GM18861 (cell line): ENCODE results near the gene HECTD4.
"Not testable (repeated sequence)": the region's sequence is repeated elsewhere in the genome, so short reads cannot be mapped to it uniquely, and the experiment has no call there.

ENCODE experiments used
- ATAC-seq: cut with Tn5 transposase; IDR thresholded peaks from one replicate; pipeline ENCODE4 v1.9.1; 2021; ENCODE audit not compliant: unreplicated experiment

HECTD4 gene

DNA sequence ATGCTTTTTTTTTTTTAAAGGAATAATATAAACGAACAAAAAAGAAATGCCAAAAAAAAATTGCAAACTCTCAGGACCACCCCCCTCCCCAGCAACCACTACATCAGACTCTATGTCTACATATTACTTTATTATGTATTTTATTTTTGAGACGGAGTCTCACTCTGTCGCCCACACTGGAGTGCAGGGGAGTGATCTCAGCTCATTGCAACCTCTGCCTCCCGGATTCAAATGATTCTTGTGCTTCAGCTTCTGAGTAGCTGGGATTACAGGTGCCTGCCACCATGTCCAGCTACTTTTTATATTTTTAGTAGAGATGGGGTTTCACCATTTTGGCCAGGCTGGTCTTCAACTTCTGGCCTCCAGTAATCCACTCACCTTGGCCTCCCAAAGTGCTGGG, 22.9 kb downstream of the HECTD4 start:
- no peak for ATAC-seq

DNA sequence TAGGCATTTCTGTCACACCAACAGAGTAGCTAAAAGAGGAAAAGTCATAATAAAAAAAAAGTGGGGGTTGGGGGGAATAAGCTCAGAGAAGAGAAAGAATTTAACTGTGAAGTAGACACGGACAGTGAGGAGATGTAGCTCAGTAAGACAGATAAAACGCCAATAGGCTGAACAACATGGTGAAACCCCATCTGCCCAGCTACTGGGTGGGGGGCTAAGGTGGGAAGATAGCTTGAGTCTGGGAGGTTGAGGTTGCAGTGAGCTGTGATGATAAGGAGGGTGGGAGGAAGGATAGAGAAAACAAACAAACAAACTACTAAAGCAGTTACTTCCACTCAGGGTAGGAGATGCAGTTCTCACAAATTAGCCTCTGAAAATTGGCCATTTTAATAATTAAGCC, 25.0 kb downstream of the HECTD4 start:
- no peak for ATAC-seq

DNA sequence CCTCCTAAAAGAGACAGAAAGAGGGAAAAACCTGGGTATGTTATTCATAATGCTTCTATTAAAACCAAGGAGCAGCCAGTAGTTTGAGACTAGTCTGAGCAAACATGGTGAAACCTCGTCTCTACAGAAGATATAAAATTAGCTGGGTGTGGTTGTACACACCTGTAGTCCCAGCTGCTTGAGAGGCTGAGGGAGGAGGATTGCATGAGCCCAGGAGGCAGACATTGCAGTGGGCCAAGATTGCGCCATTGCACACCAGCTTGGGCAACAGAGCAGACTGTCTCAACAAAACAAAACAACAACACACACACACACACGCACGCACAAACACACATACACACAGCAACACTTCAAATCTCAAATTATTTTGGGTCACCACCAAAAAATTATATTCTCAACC, 27.8 kb downstream of the HECTD4 start:
- no peak for ATAC-seq

DNA sequence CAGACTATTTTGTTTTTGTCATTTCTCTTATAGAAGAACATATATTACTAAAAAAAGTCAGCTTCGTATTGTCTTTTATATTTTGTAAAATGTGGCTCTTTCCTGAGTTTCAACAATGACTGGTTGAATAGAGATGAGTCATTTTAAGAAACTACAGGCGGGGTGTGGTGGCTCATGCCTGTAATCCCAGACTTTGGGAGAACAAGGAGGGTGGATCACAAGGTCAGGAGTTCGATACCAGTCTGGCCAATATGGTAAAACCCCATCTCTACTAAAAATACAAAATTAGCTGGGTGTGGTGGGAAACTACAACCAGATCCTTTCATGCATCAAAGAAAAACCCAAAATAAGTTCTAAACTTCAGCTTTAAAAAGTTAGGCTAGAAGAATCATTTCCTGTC, 28.8 kb downstream of the HECTD4 start:
- ATAC-seq: no peak

DNA sequence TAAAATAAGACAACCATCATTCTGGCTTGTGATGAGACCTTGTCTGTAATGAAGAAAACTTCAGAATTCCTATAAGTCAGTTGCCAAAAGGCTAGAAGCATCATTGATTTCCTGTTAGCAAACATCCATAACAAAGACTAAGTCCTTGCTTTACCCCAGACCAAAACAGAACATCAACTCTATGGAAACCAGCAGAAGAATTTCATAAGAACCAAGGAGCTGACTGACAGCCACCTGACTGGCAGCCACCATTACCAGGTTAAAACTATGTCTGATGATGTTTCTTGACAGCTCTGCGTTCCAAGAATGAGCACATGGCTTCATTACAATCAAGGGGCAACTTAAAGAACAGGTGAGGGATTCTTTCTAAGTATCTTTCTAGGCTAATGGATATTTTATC, 29.3 kb downstream of the HECTD4 start:
- no peak for ATAC-seq

DNA sequence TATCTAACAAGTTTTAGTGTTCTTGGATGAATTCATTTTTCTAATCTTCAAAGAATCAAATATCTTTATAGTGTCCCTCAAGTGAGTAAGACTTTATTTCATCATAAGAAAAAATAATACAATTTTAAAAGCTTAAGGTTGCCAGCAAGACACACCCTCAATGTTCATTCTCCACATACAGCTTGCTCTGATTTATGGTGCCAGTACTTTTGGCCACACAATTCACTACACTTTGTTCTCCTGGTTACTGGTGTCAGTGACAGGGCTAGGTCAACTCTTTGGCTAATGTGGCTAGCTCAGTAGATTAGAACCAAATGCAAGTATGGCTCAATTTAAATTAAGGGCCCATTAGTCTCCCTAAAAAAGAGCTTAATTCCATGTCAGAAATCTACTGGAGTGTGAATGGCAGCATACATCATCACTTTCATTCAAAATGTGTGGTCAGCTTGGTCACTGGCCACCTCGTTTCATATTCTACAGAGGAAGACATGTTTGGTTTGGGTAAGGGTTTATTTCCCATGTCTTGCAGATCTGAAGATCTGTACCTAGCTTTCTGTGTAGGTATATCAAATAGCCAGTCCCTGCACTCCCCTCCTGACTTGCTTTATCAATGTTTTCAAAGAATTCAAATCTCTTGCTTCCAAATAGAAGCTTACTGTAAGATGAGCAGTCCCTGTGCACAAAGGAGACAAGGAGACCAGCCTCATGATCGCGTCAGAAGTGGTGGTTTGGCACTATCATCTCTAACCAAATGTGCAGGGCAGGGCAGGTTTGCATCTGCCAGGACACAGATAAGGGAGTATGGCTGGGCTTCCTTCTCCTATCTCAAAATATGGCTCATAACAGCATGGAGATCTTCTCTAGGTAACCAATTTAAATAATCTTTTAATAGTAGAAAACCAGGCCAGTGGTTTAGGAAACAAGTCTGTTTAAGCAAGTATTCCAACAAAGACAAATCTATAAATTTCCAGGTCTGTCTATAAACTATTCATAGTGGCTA, 31.3 kb downstream of the HECTD4 start:
- ATAC-seq: no peak

DNA sequence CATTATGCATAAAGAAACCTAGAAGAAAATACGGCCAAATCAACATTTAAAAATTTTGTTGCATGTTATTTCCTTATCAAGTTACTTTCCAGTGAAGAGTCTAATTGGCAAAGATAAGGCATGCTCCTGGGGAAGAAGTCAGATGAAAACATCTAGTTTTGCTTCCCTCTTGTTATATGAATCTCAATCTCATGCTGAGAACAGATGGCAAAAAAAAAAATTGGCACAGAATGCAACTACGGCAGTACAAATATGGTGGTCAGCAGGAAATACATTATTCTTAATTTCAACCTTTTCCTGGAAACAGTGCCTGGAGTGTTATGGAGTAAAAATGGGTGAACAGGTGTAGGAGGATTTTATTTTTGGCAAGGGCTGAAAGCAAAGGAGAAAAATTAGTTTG, 32.8 kb downstream of the HECTD4 start:
- no peak for ATAC-seq

DNA sequence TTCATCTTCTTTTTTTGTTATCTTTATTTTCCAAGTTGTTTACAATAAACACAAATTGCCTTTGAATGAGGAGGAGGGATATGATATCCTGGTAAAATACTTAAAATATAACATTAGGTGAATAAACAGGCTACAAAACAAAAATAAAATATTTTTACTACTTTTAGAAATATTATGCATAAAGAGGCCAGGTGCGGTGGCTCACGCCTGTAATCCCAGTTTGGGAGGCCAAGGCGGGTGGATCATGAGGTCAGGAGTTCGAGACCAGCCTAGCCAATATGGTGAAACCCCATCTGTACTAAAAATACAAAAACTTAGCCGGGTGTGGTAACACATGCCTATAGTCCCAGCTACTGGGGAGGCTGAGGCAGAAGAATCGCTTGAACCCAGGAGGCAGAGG, 33.3 kb downstream of the HECTD4 start:
- ATAC-seq: not testable (repeated sequence)

DNA sequence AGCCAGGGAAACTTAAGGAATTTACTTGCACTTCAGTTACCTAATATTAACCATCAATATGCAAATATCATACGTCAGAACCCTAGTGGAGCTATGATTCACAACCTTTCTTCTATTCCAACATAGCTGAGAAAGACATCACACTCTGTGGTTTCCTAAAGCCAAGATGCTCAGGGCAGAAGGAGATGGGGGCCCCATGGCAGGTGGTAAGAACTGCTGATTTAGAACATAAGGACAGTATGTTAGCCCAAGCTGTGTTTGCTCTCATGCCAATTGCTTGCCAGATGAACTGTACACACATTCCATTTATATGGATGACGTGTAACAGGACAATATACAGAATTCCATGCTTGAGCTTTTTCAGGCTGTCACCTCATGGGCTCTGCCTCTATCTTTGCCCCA, 34.6 kb downstream of the HECTD4 start:
- ATAC-seq: no peak

DNA sequence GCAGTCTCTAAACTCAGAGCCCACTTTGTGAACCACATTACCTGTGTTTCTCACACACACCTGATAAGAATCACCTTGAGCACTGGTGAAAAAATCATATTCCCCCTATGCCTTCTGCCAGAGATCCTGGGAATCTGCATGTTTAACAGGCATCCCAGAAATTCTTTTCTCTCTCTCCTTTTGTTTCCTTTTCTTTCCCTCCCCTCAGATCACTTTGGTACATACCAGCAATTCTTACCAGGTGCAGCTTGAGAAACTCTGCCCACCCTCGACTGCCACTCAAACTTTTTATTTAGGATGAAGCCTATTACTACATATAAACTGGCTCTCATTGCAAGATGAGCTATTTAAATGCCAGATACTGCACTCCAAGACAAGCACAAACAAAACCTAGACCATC, 36.0 kb downstream of the HECTD4 start:
- no peak for ATAC-seq

DNA sequence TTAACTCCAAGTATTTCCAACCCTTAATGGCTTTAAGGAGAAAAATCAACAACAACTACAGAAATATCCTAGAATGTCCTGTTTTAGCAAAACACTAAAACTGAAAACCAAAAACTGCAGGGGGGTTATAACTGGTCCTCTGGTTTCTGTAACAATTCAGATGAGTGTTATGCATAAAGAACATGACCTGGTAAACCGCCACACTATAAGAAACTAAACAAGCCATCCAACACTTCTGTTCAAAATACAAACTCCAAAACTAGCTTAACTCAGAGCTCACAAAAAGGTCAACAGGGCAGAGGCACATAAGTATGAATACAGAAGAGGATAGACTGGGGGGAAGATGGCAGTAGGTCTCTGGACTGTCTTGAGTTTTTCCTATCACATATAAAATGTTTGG, 38.0 kb downstream of the HECTD4 start:
- ATAC-seq: no peak

DNA sequence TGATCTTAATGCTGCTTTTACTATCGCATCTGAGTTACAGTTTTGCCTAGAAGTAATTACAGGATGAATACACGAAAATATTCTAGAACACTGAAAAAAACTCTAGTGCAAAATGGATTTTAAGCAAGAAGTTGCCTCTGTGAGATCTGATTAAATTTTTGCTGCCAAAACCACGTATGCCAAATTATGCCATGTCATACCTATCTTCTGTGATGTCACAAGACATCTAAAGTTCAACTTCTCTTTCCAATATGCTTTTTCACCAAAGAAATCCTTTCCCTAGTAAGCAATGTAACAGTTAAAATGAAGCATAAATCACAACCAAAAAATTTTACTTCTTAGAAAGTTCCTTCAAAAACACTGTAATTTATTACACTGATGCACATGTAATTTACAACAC, 39.6 kb downstream of the HECTD4 start:
- ATAC-seq: no peak

DNA sequence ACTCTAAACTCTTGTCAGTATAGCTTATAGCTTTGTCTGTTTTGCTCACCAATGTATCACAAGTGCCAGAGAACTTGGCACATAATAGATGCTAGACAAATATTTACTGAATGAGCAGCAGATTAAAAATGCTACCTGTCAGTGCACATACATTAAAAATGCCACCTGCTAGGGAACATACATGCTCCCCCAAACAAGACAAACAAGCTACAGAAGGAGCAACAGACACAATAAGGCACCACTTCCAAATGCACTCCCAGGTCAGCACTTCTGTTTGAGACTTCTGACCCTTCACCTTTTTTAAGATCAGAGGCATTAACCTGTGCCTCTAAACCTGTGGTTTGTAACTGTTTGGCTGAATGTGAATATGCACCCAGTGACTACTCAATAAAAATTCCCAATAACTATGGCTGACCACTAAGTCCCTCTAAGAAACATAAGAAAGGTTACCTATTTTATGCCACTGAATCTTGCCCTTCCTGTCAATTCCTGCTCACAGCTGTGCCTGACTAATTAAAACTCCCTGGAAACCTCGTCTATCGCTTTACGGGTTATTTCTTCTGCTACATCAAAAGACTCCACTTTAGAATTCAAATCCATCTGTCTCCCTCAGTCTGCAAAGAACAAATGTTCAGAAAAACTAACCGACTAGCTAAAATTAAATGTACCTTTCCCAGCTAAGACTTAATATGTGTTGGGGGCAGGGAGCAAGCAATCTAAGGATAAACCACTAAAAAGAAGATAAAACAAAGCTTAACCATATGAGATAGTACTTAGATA, 41.0 kb downstream of the HECTD4 start:
- ATAC-seq: no peak

DNA sequence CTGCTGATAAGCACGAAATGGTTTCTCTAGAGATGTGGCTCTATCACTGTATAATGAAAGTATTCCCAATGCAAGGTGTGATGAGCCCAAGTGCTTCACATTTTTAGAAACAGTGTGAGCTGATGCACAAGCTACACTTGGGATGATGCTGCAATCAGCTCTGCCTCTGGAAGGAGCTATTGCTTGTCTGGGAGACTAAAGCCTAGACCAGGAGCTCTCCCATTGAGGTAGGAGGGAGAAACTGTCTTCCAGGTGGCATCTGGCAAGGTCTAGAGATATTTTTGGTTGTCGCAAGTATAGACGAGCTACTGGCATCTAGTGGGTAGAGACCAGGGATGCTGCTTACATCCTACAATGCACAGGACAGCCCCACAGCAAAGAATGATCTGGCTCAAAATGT, 42.0 kb downstream of the HECTD4 start:
- no peak for ATAC-seq

DNA sequence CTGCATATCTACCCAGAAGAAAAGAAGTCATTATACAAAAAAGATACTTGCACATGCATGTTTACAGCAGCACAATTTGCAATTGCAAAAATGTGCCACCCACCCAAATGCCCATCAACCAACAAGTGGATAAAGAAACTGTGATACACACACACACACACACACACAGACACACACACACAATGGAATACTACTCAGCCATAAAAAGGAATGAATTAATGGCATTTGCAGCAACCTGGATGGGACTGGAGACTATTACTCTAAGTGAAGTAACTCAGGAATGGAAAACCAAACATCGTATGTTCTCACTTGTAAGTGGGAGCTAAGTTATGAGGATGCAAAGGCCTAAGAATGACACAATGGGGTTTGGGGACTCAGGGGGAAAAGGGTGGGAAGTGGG, 47.2 kb downstream of the HECTD4 start:
- not testable (repeated sequence) for ATAC-seq

DNA sequence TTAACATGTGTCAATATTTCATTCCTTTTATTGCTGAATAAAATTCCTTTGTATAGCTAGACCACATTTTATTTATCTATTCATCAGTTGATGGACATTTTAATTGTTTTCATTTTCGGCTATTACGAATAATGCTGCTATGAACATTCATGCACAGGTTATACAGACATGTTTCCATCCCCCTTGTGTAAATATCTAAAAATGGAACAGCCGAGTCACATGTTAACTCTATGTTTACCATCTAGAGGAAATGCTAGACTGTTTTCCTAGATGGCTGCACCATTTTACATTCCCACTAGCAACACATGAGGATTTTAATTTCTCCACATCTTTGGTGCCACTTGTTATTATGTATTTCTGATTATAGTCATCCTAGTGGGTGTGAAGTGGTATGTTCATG, 49.2 kb downstream of the HECTD4 start:
- ATAC-seq: no peak

DNA sequence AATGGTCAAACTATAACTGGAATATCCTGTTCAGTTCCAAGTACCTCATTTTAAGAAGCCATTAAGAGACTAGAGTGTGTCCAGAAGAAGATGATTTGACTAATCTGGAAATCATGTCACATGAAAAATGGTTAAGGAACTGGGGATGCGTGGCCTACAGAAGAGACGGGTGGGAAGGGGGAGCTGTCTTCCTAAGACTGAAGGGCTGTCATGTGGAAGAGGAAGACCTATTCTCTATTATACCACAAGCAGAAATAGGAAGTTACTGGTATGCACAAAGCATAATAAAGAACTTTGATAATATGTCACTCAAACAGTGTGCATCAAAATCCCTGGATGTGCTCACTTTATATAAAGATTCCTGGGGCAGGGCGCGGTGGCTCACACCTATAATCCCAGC, 50.3 kb downstream of the HECTD4 start:
- ATAC-seq: no peak

DNA sequence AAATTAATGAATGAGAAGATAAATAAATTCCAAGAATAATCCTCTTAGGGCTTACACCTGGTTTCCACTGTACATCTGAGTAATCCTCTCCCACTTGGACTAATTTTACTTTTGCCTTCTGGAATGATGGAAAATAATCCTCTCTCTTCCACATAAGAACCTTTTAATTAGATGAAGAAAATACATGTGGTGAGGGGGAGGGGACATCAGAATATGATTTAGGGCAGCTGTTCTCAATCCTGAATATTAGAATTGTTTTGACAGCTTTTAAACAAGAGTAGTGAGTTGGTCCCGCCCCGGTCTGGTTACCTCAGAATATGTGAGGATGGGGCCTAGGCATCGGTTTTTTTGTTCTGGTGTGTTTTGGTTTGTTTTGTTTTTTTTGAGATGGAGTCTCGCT, 51.5 kb downstream of the HECTD4 start:
- no peak for ATAC-seq

DNA sequence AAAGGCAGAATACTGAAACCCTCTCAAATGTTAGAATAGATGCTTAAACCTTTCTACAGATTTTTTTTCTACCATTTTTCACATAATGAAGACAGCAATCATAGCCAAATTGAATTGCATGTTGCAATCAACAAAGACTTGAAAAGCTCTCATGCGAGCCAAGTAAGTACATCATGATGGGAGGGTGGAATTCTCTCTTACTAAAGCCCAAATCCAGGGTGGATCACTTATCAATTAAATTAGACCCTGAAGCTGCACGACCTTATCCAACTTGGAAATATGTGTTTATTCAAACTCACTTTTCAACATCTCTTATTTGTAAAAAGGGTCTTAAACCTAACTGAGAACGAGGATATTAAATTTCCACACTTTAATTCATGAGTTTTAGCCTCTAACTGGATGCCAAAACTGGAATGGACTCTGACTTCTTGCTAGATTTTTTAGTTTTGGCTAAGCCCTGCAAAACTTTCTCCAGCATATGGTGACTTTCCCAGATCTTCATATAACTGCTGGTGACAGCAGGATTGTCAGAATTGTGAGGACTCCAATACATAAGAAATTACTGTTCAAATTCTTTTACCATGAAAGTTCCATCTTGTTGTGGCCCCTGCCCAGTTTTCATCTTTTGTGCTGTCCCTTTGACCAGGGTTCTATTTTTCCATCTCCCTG, 53.6 kb downstream of the HECTD4 start:
- no peak for ATAC-seq

DNA sequence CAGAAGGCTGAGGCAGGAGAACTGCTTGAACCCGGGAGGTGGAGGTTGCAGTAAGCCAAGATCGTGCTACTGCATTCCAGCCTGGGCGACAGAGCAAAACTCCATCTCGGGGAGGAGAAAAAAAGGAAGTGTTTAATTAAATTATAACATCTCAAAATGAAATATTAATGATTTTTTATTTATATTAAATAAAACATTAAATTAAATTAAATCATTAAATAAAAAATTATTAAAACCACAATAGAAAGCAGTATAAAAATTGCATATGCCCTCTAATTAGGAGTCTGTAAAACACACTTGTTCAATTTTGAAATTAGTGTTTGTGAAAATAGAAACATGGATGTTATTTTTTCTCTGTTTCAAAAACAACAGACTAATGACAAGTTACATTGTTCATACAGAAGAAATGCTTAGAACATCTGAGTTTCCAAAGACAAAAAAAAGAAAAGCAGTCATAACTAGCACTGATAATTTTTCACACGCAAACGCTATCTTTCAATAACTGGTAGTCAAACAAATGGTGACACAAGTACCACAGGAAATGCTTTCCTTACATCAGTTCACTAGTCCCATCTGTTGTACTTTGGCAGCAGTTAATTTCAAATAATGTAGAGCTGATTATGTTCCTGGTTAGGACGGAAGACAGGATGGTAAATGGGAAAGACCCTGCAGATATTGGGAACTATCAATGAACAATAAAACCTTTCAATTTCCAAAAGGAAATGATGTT, 54.9 kb downstream of the HECTD4 start:
- ATAC-seq: no peak

DNA sequence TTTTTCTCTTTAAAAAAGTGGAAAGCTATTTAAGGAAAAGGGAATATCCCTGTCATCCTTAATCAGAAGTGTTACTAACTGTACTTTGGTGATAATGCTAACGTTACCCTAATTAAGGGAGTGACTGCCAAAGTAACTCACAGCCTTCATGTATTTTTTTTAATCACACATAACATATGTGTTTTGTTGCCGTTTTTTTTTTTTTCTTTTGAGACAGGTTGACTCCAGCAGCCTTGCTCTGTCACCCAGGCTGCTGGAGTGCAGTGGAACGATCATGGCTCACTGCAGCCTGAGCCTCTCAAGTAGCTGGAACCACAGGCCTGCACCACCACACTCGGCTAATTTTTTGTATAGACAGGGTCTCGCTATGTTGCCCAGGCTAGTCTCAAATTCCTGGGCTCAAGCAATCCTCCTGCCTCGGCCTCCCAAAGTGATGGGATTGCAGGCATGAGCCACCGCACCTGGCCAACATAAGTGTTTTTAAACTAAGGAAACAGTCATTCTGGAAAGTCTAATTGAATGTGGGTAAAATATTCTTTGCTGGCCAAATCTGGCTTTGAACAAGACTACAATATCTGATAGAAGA, 56.5 kb downstream of the HECTD4 start:
- ATAC-seq: no peak
